GM13976 (cell line): ENCODE results near the gene MED14.
"Not testable (repeated sequence)": the region's sequence is repeated elsewhere in the genome, so short reads cannot be mapped to it uniquely, and the experiment has no call there.

Experiments
- DNase-seq: peaks from one replicate; pipeline ENCODE4 v3.0.0; 2012; ENCODE audit warnings: low spot score
- CTCF ChIP-seq: IDR thresholded peaks from 2 replicates; pipeline ENCODE4 v1.5.1; 2012; ENCODE audit warnings: borderline replicate concordance, mild to moderate bottlenecking; ENCODE audit not compliant: insufficient read depth; ENCODE audit errors: extremely low read depth, missing control alignments, control extremely low read depth
- in situ Hi-C: fragments of 300-500 bp; cut with MboI; formaldehyde crosslinking; loops from one replicate; pipeline ENCODE4 v1.12.0; 2022; ENCODE audit warnings: low sequenced_read_pairs, mixed read lengths, inconsistent platforms; ENCODE audit not compliant: unreplicated experiment

The MED14 gene

DNA sequence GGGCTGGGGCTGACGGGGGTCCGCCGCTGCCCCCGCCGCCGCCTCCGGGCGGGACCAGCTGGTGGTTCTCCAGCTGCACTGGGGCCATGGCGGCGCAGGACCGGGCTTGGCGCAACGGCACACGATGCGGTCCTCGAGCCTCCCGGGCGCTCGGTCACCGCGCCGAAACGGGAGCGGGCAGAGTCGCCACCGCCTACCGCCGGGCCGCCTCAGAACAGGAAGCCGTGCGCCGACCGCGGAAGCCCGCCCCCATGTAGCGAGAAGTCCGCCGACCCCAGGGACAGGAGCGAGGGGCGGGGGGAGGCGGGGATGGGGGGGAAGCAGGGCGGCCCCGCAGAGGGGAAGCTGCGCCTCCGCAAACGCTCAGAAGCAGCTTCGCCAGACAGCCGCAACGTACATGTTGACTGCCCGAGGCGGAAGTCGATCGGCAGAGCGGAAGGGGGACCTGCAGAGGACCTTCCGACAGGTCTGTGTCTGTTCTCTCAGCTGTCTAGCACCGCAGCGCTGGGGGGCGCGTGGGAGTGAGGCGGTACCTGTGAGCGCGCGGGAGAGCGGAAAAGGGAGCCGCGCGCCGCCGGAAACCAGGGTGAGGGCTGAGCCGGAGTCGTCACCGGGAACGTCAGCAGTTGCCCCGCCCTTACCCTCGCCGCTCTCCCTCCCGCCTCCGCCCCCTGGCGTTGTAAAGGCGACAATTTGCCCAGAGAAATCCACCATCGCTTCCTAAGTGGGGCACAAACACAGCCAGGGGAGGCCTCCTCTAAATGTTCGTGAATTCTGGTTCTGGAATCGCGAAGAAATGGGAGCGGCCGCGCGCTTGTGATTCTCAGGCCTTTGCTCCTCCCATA, at the start of gene MED14:
TSS of gene MED14 (minus strand) at position 218 of the 845 bp plus-strand sequence. CDS start at position 88, 130 bp downstream.
- peak; percentile 85 for DNase-seq
- TF ChIP-seq CTCF: peak; percentile 44
- in situ Hi-C loops: no loop called here

DNA sequence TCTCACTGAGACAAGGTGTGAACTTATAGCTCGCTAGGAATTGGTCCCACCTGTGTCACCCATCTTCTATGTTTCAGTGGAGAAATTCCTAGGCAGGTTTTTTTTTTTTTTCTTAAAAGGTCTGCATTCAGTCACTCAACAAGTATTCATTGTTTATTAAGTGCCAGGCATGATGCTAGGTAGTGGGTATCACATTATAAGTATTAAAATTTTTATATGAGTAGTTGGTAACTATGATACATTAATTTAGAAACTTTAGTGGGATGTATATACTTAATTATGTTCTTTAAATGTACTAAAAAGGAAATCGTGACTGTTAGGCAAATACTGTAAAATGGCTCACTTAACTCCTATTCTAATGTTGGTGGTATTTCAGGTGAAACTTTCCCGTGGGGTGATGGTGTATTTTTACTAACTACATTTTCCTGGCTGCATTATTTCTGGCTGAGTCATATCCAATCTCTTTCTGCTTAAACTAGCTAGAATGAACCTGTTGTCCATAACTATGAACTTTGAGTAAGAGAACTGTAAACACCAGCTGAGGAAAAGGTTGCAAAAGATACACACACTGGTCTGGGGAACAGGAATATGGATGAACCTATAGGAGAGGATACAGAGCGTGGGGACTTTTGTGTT, 49.3 kb upstream of the MED14 start:
- in situ Hi-C loops: loop anchor here (25.0 kb wide), 1 partner anchor 222 kb away; no protein-coding TSS in a partner anchor
- TF ChIP-seq CTCF: no peak
- no peak for DNase-seq

DNA sequence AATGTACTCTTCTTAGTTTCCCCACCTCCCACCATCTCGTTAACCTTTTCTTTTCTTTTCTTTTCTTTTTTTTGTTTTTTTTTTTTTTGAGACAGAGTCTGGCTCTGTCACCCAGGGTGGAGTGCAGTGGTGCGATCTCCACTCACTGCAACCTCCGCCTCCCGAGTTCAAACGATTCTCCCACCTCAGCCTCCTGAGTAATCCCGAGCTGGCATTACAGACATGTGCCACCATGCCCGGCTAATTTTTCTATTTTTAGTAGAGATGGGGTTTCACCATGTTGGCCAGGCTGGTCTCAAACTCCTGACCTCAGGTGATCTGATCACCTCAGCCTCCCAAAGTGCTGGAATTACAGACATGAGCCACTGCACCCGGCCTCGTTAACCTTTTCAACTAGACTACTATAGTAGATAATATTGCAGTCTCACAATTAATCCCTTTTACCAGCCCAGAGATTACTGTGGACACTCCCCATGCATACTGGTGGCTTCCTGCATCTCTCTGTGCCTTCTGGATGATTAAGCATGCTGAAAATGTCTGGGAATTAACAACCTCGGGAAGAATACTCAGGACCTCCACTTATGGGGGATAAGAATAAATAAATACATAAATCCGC, 47.4 kb upstream of the MED14 start:
- in situ Hi-C loops: loop anchor here (25.0 kb wide), 1 partner anchor 220 kb away; no protein-coding TSS in a partner anchor
- DNase-seq: not testable (repeated sequence)

DNA sequence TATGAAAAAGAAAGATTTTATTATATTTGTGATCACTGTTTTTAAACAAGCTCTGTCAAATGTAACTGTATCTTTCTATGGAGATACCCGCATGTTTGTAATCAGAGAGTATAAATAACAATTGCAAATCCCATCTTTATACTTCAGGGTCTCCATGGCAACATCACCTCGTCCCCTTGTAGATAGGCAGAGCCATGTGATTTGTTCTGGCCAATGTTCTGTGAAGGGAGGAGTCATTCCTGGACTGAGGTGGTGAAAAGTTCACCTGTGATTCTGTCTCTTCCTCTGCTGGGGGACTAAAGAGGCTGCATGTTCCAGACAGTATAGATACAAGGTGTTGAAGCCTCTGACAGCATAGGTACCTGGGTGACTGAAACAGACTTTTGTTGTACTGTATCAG, 45.6 kb upstream of the MED14 start:
- in situ Hi-C loops: loop anchor here (25.0 kb wide), 1 partner anchor 219 kb away; no protein-coding TSS in a partner anchor
- no peak for TF ChIP-seq CTCF
- DNase-seq: no peak

DNA sequence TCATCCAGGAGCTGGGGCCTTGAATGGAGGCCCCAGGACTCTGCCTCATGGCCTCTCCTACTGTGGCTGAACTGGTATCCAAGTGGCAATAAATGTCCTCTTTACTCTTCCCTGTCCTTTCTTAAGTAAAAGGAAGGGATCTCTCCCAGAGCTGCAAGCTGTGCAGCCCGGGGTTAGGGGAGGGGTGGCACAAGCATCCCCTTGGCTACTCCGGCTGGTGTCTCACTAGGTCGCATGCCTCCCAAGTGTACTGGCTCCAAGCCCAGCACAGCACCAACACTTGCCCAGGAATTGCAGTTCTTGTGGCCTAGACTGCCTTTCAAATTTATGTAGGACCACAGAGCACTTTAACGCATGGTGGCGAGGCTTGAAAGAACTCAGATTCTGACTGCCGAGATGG, 44.7 kb upstream of the MED14 start:
- TF ChIP-seq CTCF: no peak
- no peak for DNase-seq
- in situ Hi-C loops: loop anchor here (25.0 kb wide), 1 partner anchor 218 kb away; no protein-coding TSS in a partner anchor

GRCh38 chrX:40778861-40779575, 43.7 kb upstream of the MED14 start:
- DNase-seq: no peak
- TF ChIP-seq CTCF: no peak
- in situ Hi-C loops: loop anchor here (25.0 kb wide), 1 partner anchor 217 kb away; no protein-coding TSS in a partner anchor
